Measurements from ENCODE around the gene MYBPC3.

MYBPC3 gene

GRCh38 chr11:47289856-47290255 lies 62.6 kb downstream of the MYBPC3 start:
- peaks cover 92% of the 10 kb centered on the region; the same call in 1 of the 2 replicates for H3K36me3 ChIP-seq (ENCODE audit: insufficient read depth, low read length)
- H4K20me1 ChIP-seq (ENCODE audit: insufficient read depth, low read length, poor library complexity, severe bottlenecking): no peaks in the 10 kb centered on the region
- no peak for TF ChIP-seq EZH2phosphoT487 (IDR thresholded peaks at IDR 0.05; ENCODE audit: borderline replicate concordance)
- TF ChIP-seq, protein P1, sequence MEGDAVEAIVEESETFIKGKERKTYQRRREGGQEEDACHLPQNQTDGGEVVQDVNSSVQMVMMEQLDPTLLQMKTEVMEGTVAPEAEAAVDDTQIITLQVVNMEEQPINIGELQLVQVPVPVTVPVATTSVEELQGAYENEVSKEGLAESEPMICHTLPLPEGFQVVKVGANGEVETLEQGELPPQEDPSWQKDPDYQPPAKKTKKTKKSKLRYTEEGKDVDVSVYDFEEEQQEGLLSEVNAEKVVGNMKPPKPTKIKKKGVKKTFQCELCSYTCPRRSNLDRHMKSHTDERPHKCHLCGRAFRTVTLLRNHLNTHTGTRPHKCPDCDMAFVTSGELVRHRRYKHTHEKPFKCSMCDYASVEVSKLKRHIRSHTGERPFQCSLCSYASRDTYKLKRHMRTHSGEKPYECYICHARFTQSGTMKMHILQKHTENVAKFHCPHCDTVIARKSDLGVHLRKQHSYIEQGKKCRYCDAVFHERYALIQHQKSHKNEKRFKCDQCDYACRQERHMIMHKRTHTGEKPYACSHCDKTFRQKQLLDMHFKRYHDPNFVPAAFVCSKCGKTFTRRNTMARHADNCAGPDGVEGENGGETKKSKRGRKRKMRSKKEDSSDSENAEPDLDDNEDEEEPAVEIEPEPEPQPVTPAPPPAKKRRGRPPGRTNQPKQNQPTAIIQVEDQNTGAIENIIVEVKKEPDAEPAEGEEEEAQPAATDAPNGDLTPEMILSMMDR (conservative IDR thresholded peaks at IDR 0.05; ENCODE audit: low read length): no peak

DNA sequence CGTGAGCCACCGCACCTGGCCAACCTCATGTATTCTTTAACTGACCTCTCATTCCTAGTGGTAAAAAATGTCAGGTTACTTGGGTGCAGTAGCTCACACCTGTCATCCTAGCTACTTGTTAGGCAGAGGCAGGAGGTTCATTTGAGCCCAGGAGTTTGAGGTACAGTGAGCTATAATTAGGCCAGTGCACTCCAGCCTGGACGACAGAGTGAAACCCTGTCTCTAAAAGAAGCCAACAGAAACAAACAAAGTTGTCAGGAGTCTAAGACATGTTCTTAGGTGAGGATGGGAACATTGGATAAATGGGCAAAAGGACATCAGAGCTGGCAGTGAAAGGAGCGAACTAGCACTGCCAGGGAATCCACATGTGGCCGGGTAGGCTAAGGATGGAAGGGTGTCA lies 64.4 kb downstream of the MYBPC3 start:
- no peaks in the 10 kb centered on the region for H4K20me1 ChIP-seq (ENCODE audit: insufficient read depth, low read length, poor library complexity, severe bottlenecking)
- no peak overlapping the region for H3K9ac ChIP-seq (ENCODE audit: low read depth, low read length, poor library complexity, severe bottlenecking)
- H3K4me2 ChIP-seq (ENCODE audit: low read depth, low read length, poor library complexity, severe bottlenecking): no peak overlapping the region
- H3K27me3 ChIP-seq (ENCODE audit: insufficient read depth, low read length, poor library complexity, severe bottlenecking): no peaks in the 10 kb centered on the region
- H3K36me3 ChIP-seq (ENCODE audit: insufficient read depth, low read length): peaks cover 94% of the 10 kb centered on the region; the same call in 1 of the 2 replicates
- no peak overlapping the region for H3K4me3 ChIP-seq (ENCODE audit: low read length, poor library complexity, severe bottlenecking)
- H3K9me2 ChIP-seq (replicated peaks; ENCODE audit: low read depth, low read length): no peaks in the 10 kb centered on the region
- no peaks in the 10 kb centered on the region for H3K4me1 ChIP-seq (ENCODE audit: insufficient read depth, low read length, poor library complexity, severe bottlenecking)
- H3K79me2 ChIP-seq (ENCODE audit: insufficient read depth, low read length): no peaks in the 10 kb centered on the region
- no peaks in the 10 kb centered on the region for H3F3A ChIP-seq (ENCODE audit: low read depth)
- TF ChIP-seq EZH2phosphoT487 (IDR thresholded peaks at IDR 0.05; ENCODE audit: borderline replicate concordance): no peak
- TF ChIP-seq, protein P1 (conservative IDR thresholded peaks at IDR 0.05; ENCODE audit: low read length): no peak
- no peak overlapping the region for H2AFZ ChIP-seq (ENCODE audit: low read length)
- H3K9me3 ChIP-seq (ENCODE audit: insufficient read depth, low read depth, low read length): no peaks in the 10 kb centered on the region

More at GRCh38 chr11:47289856-47290255, 62.6 kb downstream of the MYBPC3 start:
- no peak overlapping the region for H3K4me3 ChIP-seq (ENCODE audit: low read length, poor library complexity, severe bottlenecking)
- no peaks in the 10 kb centered on the region for H3K79me2 ChIP-seq (ENCODE audit: insufficient read depth, low read length)
- no peak overlapping the region for H3K9ac ChIP-seq (ENCODE audit: low read depth, low read length, poor library complexity, severe bottlenecking)
- no peaks in the 10 kb centered on the region for H3K4me1 ChIP-seq (ENCODE audit: insufficient read depth, low read length, poor library complexity, severe bottlenecking)
- no peak overlapping the region for H3K4me2 ChIP-seq (ENCODE audit: low read depth, low read length, poor library complexity, severe bottlenecking)
- no peaks in the 10 kb centered on the region for H3K9me3 ChIP-seq (ENCODE audit: insufficient read depth, low read depth, low read length)
- no peaks in the 10 kb centered on the region for H3K27me3 ChIP-seq (ENCODE audit: insufficient read depth, low read length, poor library complexity, severe bottlenecking)
- H2AFZ ChIP-seq (ENCODE audit: low read length): no peak overlapping the region
- H3F3A ChIP-seq (ENCODE audit: low read depth): no peaks in the 10 kb centered on the region
- H3K9me2 ChIP-seq (replicated peaks; ENCODE audit: low read depth, low read length): no peaks in the 10 kb centered on the region

GRCh38 chr11:47285969-47286770 lies 66.3 kb downstream of the MYBPC3 start:
- Histone ChIP-seq H3K4me1 (ENCODE audit: insufficient read depth, low read length, poor library complexity, severe bottlenecking) (no peaks in the 10 kb centered on the region), H3K36me3 (ENCODE audit: insufficient read depth, low read length) (peaks cover 90% of the 10 kb centered on the region; the same call in 1 of the 2 replicates), H3K9me2 (replicated peaks; ENCODE audit: low read depth, low read length) (no peaks in the 10 kb centered on the region), H4K20me1 (ENCODE audit: insufficient read depth, low read length, poor library complexity, severe bottlenecking) (no peaks in the 10 kb centered on the region), H3F3A (ENCODE audit: low read depth) (no peaks in the 10 kb centered on the region), H3K79me2 (ENCODE audit: insufficient read depth, low read length) (no peaks in the 10 kb centered on the region), H3K9me3 (ENCODE audit: insufficient read depth, low read depth, low read length) (no peaks in the 10 kb centered on the region), H3K4me3 (ENCODE audit: low read length, poor library complexity, severe bottlenecking) (no peak overlapping the region), H2AFZ (ENCODE audit: low read length) (no peak overlapping the region), H3K27me3 (ENCODE audit: insufficient read depth, low read length, poor library complexity, severe bottlenecking) (no peaks in the 10 kb centered on the region), H3K9ac (ENCODE audit: low read depth, low read length, poor library complexity, severe bottlenecking) (no peak overlapping the region), H3K4me2 (ENCODE audit: low read depth, low read length, poor library complexity, severe bottlenecking) (no peak overlapping the region)
- TF ChIP-seq, protein P1 (conservative IDR thresholded peaks at IDR 0.05; ENCODE audit: low read length): no peak
- no peak for TF ChIP-seq EZH2phosphoT487 (IDR thresholded peaks at IDR 0.05; ENCODE audit: borderline replicate concordance)

All from Loucy (cell line).